Adrenal gland (tissue), 5 donors: Measurements from ENCODE around the gene IGSF9.

Experiments used
- POLR2A ChIP-seq, 2 donors: fragments of 450-650 bp; IDR thresholded peaks; one replicate each; pipeline ENCODE4 v1.6.1; 2017; ENCODE audit warnings: antibody characterized with exemption in 2 of 2, mild to moderate bottlenecking in 2 of 2, moderate library complexity in 1 of 2
- TF ChIP-seq, protein P1 (sequence below), 6 experiments: fragments of 450-650 bp in 4 of 6; fragments of 200-600 bp in 2 of 6; sonication (generic) in 1 of 6; IDR thresholded peaks; 1 replicate in 5 of 6; 2 replicates in 1 of 6; pipeline versions ENCODE4 v1.5.1 to v1.8.0; 2016 to 2021; ENCODE audit warnings: antibody characterized with exemption in 6 of 6, mild to moderate bottlenecking in 2 of 6, moderate library complexity in 1 of 6
- donor health status: DM: no; HTN: no; CAD: no.

- TF ChIP-seq, protein P1, sequence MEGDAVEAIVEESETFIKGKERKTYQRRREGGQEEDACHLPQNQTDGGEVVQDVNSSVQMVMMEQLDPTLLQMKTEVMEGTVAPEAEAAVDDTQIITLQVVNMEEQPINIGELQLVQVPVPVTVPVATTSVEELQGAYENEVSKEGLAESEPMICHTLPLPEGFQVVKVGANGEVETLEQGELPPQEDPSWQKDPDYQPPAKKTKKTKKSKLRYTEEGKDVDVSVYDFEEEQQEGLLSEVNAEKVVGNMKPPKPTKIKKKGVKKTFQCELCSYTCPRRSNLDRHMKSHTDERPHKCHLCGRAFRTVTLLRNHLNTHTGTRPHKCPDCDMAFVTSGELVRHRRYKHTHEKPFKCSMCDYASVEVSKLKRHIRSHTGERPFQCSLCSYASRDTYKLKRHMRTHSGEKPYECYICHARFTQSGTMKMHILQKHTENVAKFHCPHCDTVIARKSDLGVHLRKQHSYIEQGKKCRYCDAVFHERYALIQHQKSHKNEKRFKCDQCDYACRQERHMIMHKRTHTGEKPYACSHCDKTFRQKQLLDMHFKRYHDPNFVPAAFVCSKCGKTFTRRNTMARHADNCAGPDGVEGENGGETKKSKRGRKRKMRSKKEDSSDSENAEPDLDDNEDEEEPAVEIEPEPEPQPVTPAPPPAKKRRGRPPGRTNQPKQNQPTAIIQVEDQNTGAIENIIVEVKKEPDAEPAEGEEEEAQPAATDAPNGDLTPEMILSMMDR (IDR thresholded peaks at IDR 0.05) = no peak
- no peak for TF ChIP-seq POLR2A (IDR thresholded peaks at IDR 0.05)
Observed at GRCh38 chr1:159917533-159918351, 27.7 kb downstream of the IGSF9 start.
